Activated T-helper 1 cell treated with anti-CD3 and anti-CD28 coated beads, Interleukin-12 subunit alpha, Interleukin-12 subunit beta, Interleukin-2, Interleukin-4 antibody, amounts not matched to agents 30 ng/mL and 10 ng/mL and 1 ng/mL, durations not matched to agents 14 hours and 24 hours and 36 hours (primary cell): ENCODE measurements around the gene CCT4. TPM values are rescaled to one million over a fixed set of nuclear protein-coding genes. Genes with fewer than 3 reads are reported as not detected.

Experiments used
- DNase-seq: peaks from one replicate; pipeline ENCODE4 v3.0.0; 2021; ENCODE audit warnings: low spot score
- H3K27ac Mint-ChIP-seq: one replicate; pipeline ENCODE4 v1.8.0; 2021; ENCODE audit warnings: mild to moderate bottlenecking, mixed read lengths
- H3K27me3 Mint-ChIP-seq: one replicate; pipeline ENCODE4 v1.8.0; 2022; ENCODE audit warnings: mild to moderate bottlenecking, moderate library complexity, mixed read lengths; ENCODE audit not compliant: insufficient read depth
- H3K36me3 Mint-ChIP-seq: one replicate; pipeline ENCODE4 v1.8.0; 2021; ENCODE audit warnings: low read depth, mixed read lengths
- H3K4me1 Mint-ChIP-seq: one replicate; pipeline ENCODE4 v1.8.0; 2021; ENCODE audit warnings: low read depth, mixed read lengths
- H3K4me3 Mint-ChIP-seq: one replicate; pipeline ENCODE4 v1.8.0; 2021; ENCODE audit warnings: mild to moderate bottlenecking, moderate library complexity, mixed read lengths
- H3K9me3 Mint-ChIP-seq: one replicate; pipeline ENCODE4 v1.8.0; 2021; ENCODE audit warnings: mixed read lengths
- intact Hi-C: fragments of 100-400 bp; cut with micrococcal nuclease; formaldehyde crosslinking; loops from one replicate; pipeline ENCODE4 v1.15.1; 2024
- total RNA-seq: library from RNA; stranded (reverse); gene quantifications from 2 replicates; pipeline ENCODE4 v1.2.3, GENCODE V29; 2022

The CCT4 gene
- total RNA-seq, 1 donor from 2014 or later = 354 TPM

- Mint-ChIP-seq H3K27ac (no peak overlapping the region), H3K4me1 (no peaks in the 10 kb centered on the region), H3K36me3 (no peaks in the 10 kb centered on the region), H3K4me3 (no peak overlapping the region), H3K27me3 (no peaks in the 10 kb centered on the region), H3K9me3 (no peaks in the 10 kb centered on the region)
- no peak for DNase-seq
- intact Hi-C loops = no loop called here
Measured at GRCh38 chr2:61832183-61832841, 56.1 kb downstream of the CCT4 start.

DNA sequence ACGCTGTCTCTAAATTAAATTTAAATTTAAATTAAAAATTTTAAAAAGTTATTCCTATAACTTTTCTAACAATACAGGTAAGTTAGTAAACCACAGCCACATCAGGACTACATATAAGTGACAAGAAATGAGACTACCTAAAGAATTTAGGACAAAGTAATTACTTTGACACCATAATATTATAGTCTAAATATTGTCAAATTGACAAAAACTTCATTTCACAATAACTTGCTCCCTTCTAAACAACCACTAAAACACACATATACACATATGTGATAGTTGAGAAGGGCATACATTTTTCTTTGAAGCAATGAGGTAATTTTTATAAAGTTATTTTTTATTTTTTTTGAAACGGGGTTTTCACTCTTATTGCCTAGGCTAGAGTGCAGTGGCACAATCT is 66.2 kb downstream of the CCT4 start:
- DNase-seq = no peak
- no peaks in the 10 kb centered on the region for H3K36me3 Mint-ChIP-seq
- H3K27me3 Mint-ChIP-seq = peaks cover 5% of the 10 kb centered on the region
- H3K4me3 Mint-ChIP-seq = no peak overlapping the region
- intact Hi-C loops = no loop called here
- H3K9me3 Mint-ChIP-seq = no peaks in the 10 kb centered on the region
- no peaks in the 10 kb centered on the region for H3K4me1 Mint-ChIP-seq
- no peak overlapping the region for H3K27ac Mint-ChIP-seq

Other genes with a start within 250 kb of the CCT4 start
- 3.6 and 3.7 TPM in 2 replicates for gene FAM161A, start 34.6 kb downstream of the CCT4 start, total RNA-seq
- 25.4 and 28.9 TPM in 2 replicates for gene COMMD1, start 17.0 kb upstream of the CCT4 start, total RNA-seq